Measurements from ENCODE around the gene MRE11.

Gene MRE11

DNA sequence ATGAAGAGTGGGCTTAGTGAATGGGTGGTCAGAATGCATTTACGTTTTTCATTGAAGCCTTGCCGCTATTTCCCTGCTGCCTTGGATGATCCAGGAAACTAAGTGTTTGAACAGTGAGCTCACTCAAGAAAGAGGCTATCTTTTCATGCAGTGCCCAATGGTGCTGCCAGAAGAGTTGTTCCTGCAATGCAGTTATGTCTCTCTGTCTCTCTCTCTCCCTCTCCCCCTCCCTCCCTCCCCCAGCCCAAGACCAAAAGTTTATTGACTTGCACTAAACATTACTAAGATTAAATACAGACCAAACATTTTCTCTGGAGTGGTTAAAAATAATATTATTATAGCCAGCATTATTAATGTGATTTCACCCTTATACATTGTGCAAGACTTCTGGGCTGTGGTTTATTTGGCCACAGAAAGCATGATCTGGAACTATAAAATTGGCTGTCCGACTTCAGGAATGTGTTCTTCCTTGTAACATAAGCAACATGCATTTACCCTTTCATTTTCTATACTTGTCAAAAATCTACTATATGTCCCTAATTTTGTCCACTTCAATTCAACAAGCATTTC, 43.5 kb upstream of the MRE11 start (continued):
- TF ChIP-seq, protein P1, sequence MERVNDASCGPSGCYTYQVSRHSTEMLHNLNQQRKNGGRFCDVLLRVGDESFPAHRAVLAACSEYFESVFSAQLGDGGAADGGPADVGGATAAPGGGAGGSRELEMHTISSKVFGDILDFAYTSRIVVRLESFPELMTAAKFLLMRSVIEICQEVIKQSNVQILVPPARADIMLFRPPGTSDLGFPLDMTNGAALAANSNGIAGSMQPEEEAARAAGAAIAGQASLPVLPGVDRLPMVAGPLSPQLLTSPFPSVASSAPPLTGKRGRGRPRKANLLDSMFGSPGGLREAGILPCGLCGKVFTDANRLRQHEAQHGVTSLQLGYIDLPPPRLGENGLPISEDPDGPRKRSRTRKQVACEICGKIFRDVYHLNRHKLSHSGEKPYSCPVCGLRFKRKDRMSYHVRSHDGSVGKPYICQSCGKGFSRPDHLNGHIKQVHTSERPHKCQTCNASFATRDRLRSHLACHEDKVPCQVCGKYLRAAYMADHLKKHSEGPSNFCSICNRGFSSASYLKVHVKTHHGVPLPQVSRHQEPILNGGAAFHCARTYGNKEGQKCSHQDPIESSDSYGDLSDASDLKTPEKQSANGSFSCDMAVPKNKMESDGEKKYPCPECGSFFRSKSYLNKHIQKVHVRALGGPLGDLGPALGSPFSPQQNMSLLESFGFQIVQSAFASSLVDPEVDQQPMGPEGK (CRISPR knock-in tag; IDR thresholded peaks at IDR 0.05; ENCODE audit: borderline replicate concordance): no peak
- no peak for TF ChIP-seq PPARA (CRISPR knock-in tag; IDR thresholded peaks at IDR 0.05; ENCODE audit: borderline replicate concordance)
- no peak for TF ChIP-seq BACH2 (CRISPR knock-in tag; IDR thresholded peaks at IDR 0.05; ENCODE audit: borderline replicate concordance)
- TF ChIP-seq TOX (CRISPR knock-in tag; IDR thresholded peaks at IDR 0.05; ENCODE audit: borderline replicate concordance): no peak
- no peak for TF ChIP-seq SNAI2 (CRISPR knock-in tag; IDR thresholded peaks at IDR 0.05)
- no peak for TF ChIP-seq RARB (CRISPR knock-in tag; IDR thresholded peaks at IDR 0.05)
- TF ChIP-seq, protein P2, sequence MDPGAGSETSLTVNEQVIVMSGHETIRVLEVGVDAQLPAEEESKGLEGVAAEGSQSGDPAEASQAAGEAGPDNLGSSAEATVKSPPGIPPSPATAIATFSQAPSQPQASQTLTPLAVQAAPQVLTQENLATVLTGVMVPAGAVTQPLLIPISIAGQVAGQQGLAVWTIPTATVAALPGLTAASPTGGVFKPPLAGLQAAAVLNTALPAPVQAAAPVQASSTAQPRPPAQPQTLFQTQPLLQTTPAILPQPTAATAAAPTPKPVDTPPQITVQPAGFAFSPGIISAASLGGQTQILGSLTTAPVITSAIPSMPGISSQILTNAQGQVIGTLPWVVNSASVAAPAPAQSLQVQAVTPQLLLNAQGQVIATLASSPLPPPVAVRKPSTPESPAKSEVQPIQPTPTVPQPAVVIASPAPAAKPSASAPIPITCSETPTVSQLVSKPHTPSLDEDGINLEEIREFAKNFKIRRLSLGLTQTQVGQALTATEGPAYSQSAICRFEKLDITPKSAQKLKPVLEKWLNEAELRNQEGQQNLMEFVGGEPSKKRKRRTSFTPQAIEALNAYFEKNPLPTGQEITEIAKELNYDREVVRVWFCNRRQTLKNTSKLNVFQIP (CRISPR knock-in tag; IDR thresholded peaks at IDR 0.05; ENCODE audit: borderline replicate concordance, low read depth): no peak
- TF ChIP-seq ZNF565 (CRISPR knock-in tag; conservative IDR thresholded peaks at IDR 0.05; ENCODE audit: low read depth): no peak
- TF ChIP-seq OSR1 (CRISPR knock-in tag; IDR thresholded peaks at IDR 0.05): no peak
- TF ChIP-seq ARNTL (CRISPR knock-in tag; IDR thresholded peaks at IDR 0.05; ENCODE audit: borderline replicate concordance, low read depth): no peak

DNA sequence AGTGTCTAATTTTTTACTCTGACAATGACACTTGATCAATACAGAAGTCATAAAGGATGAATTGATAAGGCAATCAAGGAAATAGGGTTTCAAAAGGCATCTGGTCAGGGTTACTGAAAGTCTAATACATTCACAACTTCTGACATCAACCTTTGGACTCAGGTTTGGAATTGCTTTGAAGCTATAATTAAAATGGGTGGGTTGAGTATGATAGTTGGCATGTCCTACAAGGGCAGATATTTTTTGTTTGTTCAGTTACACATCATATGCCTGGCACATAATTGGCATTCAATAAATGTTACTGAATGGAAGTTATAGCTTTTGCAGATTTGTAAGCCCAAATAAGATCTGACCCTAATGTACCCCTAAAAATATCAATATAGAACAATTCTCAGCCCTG, 42.7 kb upstream of the MRE11 start:
- TF ChIP-seq ZNF565 (CRISPR knock-in tag; conservative IDR thresholded peaks at IDR 0.05; ENCODE audit: low read depth) (no peak), TOX (CRISPR knock-in tag; IDR thresholded peaks at IDR 0.05; ENCODE audit: borderline replicate concordance) (no peak), BACH2 (CRISPR knock-in tag; IDR thresholded peaks at IDR 0.05; ENCODE audit: borderline replicate concordance) (no peak), ISL1 (CRISPR knock-in tag; IDR thresholded peaks at IDR 0.05) (no peak), ZFP30 (CRISPR knock-in tag; IDR thresholded peaks at IDR 0.05) (no peak), ESRRG (CRISPR knock-in tag; IDR thresholded peaks at IDR 0.05) (no peak)
- TF ChIP-seq, protein P3, sequence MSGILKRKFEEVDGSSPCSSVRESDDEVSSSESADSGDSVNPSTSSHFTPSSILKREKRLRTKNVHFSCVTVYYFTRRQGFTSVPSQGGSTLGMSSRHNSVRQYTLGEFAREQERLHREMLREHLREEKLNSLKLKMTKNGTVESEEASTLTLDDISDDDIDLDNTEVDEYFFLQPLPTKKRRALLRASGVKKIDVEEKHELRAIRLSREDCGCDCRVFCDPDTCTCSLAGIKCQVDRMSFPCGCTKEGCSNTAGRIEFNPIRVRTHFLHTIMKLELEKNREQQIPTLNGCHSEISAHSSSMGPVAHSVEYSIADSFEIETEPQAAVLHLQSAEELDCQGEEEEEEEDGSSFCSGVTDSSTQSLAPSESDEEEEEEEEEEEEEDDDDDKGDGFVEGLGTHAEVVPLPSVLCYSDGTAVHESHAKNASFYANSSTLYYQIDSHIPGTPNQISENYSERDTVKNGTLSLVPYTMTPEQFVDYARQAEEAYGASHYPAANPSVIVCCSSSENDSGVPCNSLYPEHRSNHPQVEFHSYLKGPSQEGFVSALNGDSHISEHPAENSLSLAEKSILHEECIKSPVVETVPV (CRISPR knock-in tag; IDR thresholded peaks at IDR 0.05): no peak
- no peak for ATAC-seq

DNA sequence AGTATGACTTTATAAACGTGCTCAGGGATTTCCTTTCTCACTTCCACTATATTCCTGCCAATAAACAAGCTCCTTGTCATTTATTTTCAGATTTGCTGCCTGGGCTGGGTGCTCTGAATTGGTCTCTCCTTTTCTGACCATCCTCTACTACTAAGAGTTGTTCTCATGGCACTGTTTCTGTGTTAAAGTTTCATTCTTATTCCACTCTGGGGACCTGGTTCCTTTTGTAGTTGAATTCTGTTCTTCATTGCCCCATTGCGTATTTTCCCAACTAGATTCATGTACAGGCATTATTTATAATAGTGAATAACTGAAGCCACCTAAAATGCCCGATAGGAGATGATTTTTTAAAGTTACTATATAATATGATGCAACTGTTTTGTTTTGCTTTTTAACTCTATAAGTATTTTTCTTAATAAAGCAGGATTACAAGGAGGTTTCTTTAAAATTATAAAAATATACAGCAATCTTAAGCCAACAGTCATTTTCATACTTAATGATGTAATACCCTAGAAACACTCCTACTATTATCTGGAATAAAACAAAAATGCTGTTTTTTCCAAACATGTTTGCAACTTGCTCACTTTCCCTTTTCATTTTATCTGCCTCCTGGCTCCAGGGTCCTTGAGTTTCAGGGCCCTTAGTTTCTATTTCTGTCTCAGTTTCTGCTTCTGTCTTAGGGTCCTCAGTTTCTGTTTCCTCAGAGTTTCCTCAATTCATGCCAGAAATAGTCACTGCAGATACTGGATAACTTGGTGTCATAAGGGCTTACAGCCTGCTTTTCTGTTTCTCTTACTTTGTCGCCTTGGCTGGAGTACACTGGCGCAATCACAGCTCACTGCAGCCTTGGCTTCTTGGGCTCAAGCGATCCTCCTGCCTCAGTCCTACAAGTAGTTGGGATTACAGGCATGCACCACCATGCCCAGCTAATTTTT, 40.3 kb upstream of the MRE11 start:
- ATAC-seq: no peak
- no peak for TF ChIP-seq CSDC2 (CRISPR knock-in tag; IDR thresholded peaks at IDR 0.05)
- TF ChIP-seq ESRRG (CRISPR knock-in tag; IDR thresholded peaks at IDR 0.05): no peak
- TF ChIP-seq ZC3H10 (CRISPR knock-in tag; IDR thresholded peaks at IDR 0.05): no peak
- TF ChIP-seq, protein P3 (CRISPR knock-in tag; IDR thresholded peaks at IDR 0.05): no peak
- TF ChIP-seq, protein P4, sequence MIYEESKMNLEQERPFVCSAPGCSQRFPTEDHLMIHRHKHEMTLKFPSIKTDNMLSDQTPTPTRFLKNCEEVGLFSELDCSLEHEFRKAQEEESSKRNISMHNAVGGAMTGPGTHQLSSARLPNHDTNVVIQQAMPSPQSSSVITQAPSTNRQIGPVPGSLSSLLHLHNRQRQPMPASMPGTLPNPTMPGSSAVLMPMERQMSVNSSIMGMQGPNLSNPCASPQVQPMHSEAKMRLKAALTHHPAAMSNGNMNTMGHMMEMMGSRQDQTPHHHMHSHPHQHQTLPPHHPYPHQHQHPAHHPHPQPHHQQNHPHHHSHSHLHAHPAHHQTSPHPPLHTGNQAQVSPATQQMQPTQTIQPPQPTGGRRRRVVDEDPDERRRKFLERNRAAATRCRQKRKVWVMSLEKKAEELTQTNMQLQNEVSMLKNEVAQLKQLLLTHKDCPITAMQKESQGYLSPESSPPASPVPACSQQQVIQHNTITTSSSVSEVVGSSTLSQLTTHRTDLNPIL (CRISPR knock-in tag; IDR thresholded peaks at IDR 0.05; ENCODE audit: low read depth): no peak
- TF ChIP-seq, protein P2 (CRISPR knock-in tag; IDR thresholded peaks at IDR 0.05; ENCODE audit: borderline replicate concordance, low read depth): no peak

Measured in SK-N-SH treated with all-trans-retinoic acid at 6 μM for 48 hours (cell line).